GM21515 (cell line): ENCODE measurements around the gene MLLT3.
A peak's percentile ranks its signal among the peaks of the same experiment; 100 is the strongest.

Experiments used
- ATAC-seq: cut with Tn5 transposase; IDR thresholded peaks from one replicate; pipeline ENCODE4 v1.9.1; 2021; ENCODE audit not compliant: unreplicated experiment

MLLT3 gene

DNA sequence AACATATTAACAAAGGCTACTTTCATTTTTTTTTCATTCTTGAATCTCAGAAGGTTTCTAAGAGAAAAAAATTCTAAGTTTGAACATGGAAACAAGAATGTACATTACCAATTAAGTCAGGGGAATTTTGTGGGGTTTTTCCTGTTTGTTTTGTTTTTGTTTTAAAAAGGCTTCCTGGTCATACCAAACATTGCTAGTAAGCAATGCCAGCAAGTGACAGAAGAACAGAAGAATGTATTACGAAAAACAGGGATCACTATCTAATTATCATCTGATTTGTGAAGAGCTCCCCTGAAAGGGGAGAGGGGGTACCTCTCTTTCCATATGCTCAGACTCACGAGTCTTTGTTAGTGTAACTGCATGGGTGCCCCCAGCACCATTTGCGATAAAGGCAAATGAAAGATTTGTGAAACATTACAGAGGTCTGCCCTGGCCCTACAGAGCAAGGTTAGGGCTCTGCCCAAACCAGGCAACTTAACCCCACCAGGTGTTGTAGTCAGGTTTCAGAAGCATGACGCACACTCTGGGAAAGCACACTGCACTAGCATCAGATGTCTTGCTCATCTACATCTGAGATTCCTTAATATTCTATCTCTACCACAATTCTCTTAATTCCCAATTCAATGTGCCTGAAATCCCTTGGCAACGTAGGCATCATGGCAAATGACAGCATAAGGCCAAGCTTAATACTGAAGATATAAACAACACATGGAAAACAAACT, 268.2 kb downstream of the MLLT3 start:
- ATAC-seq, result no peak

DNA sequence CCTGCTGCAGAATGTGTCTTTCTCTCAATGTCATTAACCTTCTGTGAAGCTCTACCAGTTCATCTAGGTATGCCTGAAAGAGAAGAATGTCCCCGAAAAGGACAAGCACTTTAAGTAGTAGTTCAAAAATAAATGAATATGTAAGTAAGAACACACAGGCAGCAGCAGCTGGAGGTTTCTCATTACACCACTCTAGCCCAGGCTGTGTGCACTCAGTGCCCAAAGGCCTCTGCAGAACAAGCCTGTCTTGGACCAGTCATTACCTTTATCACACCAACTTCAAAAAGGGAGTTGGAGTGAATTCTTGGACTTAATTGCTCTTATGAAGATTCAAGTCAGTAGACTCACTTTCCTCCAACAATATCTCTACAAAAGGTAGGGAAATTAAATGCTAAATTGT, 268.8 kb downstream of the MLLT3 start:
- ATAC-seq, result peak; percentile 45

DNA sequence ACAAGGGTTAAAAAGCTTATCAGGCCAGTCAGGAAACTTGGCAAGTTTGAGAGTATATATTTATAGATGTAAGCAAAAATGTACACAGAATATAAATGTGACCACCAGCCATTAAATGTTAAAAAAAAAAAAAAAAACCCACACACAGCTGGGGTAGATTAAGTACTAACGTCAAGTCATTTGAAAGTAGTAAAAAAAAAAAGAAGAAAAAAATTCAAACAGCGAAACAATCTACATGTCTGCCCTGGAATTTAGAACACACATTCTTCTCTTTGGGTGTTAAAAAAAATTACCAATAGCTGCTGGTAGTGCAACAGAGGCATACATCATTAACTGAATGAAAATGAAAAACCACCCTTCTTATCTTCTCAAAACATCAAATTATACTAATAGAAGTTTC, 269.7 kb downstream of the MLLT3 start:
- ATAC-seq, result no peak

DNA sequence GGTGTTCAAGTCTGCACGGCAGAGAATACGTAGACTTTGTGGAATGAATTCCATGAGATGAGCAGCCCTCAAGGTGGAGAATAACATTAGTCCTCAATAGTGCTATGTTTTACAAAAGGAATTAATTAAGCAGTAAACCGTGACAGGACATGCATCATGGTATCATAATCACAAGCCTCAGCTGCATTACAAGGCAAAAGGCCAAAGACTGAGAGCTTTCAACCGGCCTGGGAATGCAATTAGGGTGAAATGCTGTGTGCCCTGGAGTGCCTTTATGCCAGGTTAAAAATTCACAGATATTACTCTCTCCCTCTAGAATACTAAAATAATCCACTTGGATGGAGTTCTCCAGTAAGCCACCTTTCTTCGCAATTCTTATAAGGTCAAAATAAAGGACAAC, 270.6 kb downstream of the MLLT3 start:
- ATAC-seq, result no peak

DNA sequence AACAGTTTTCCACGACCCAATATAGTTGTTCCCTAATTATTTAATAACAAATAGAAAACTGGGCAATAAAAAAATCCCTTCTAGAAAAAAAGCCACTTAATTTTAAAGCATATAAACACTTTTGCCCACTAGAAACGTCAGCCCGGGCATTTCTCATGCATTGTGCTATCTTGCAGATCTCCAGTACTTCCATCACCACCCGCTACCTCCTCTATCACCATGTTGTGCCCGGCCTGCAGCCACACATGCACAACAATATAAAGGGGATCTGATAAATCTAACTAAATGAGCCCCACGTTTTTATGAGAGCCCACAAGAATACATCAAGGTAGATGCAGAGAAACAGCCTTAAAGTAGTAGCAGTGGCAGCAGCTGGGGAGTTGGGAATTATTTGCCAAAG, 272.7 kb downstream of the MLLT3 start:
- no peak for ATAC-seq

GRCh38 chr9:20343325-20343724, 279.0 kb downstream of the MLLT3 start:
- no peak for ATAC-seq

DNA sequence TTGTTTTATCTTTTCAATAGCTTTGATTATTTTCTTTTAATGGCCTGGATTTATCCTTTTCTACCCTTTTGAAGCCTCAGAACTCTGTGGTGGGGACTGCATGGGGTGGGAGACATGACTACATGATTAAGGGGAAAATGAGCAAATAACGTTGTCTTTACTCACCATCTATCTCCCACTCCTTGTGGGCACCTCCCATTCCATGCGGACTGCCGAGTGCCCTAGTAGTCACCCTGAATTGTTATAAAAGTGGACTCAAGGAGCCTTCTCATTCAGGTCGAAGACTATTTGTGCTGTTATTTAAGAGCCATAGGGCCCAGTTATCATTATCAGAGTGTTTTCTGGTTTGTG, 281.8 kb downstream of the MLLT3 start:
- no peak for ATAC-seq

DNA sequence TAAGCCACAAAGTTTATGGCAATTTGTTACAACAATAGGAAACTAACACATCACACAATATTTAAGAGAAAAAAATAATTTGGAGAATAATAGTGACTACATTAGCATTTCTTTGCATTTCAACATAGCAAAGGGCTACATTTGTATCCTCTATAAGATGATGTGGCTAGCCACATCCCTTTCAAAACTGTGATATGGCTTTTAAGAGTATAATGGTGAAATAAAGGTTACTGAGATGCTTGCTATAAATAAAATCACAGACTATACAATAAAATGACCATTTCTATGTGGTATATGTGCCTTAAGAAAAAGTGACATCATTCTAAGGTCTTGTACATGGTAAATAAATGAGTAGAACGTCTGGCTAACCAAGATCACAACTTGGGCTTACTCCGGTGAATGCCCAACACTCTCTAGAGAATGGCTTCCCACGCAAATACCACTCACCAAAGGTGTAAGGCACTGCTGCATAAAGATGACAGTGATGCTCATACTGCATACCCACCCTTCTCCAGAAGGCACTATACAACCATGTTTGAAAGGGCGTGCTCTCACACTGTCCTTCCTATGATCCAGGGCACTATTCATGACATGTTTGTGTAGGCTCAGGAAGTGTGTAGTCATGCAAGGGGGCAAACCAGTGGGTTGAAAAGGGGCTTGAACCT, 286.5 kb downstream of the MLLT3 start:
- ATAC-seq, result no peak

DNA sequence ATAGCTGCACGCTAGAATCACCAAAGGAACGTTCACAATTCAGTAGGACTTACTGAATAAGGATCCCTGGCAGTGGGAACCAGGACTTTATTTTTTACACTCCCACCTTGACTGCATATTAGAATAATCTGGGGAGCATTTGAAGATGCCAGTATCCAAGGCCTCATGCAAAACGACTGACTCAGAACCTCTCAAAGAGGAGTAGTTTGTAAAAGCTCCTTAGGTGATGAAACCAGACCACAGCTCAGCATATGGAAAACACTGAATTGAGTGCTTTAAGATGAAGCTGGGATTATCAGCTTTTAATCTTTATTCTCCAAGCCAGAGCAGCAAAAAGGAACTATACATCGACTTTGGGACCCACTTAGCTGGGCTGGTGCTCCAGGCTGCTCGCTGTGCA, 288.3 kb downstream of the MLLT3 start:
- no peak for ATAC-seq

- no peak for ATAC-seq
Observed at GRCh38 chr9:20331095-20331685, 291.1 kb downstream of the MLLT3 start.

DNA sequence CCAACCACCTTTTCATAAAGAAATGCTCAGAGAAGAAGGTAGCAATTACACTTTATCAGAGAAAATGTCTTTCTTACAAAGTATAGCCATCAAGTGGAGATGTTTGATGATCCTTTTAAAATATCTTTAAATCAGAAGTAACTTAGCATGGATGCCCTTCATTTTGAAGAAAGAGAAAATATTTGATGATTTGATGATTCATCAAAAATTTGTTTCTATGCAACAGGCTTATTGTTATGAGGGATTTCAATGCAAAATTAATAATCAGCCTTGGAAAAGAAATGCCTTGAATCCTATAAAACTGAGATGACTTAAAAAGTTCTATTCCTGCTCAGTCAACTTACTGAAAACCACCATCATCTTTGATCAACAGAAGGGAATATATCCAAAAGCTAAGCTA, 291.6 kb downstream of the MLLT3 start:
- no peak for ATAC-seq

- no peak for ATAC-seq
Observed at GRCh38 chr9:20326516-20326915, 295.8 kb downstream of the MLLT3 start.

GRCh38 chr9:20325008-20325407, 297.3 kb downstream of the MLLT3 start:
- no peak for ATAC-seq

DNA sequence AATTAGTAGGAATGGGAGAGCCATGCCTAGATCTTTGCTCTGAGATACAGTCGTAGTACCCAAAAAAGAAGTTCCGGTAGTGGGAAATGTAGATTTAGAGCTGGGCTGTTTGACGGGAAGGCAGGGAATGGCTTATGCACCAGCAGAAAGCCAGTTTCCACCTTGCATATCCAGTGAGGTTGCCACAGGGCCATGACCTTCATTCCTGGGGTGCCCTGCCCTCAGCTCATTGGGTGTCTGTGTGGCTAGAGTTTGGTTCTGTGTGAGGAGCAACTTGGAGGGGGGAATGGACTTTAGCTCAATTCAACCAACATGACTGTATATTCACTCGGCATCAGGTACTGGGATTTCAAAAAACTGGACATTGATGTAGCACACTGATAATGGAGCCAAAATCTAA, 300.1 kb downstream of the MLLT3 start:
- no peak for ATAC-seq

GRCh38 chr9:20321423-20322082, 300.7 kb downstream of the MLLT3 start:
- no peak for ATAC-seq

- ATAC-seq, result no peak
Observed at GRCh38 chr9:20320921-20321320, 301.4 kb downstream of the MLLT3 start.

DNA sequence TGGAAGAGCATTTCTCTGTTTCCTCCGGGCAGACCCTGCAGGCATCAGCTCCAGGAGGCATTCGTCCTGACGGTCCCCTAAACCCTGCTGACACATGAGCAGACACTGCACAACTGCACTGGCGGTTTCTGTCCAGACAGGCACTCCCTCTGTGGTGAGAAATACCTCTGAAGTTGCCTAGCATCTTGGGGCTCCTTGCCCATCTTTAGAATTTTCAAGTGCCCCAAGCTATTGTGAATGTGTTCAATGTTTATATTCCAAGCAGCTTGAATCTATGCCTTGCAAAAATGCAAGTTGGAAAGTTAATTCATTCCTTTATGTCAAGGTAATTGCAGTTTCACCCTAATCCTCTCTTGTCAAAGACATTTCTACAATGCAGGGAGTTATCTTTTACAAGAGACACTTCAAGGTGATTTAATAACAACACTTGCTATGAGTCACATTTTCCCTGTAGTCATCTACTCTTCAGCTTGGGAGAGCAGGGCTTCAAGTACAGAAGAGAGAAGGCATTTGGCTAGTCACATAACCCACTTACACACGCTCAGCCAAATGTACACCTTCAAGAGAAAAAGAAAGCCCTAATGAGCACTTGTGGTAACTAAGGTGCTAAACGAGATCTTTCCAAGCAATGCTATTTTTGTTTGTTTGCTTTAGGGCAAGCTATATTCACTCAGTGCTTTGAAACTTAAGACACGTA, 302.5 kb downstream of the MLLT3 start:
- no peak for ATAC-seq

- no peak for ATAC-seq
Observed at GRCh38 chr9:20319241-20319640, 303.1 kb downstream of the MLLT3 start.

DNA sequence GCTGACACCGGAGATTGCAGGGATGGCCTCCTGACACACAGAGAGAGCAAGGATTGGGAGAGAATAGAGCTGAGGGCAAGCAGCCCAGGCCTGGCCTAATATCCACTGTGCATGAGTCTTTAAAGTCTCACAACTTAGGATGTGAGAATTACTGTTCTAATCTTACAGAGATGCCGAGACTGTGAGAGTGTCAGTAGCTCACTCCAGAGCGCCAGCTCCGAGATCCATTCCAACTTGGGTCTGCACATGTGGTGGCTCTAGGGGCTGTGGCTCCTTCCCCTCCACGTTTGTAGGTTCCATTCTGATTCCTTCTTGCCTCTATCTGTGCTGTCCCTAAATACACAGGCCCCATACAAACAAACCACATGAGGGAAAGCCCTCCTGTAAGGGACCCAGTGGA, 304.6 kb downstream of the MLLT3 start:
- ATAC-seq, result no peak

DNA sequence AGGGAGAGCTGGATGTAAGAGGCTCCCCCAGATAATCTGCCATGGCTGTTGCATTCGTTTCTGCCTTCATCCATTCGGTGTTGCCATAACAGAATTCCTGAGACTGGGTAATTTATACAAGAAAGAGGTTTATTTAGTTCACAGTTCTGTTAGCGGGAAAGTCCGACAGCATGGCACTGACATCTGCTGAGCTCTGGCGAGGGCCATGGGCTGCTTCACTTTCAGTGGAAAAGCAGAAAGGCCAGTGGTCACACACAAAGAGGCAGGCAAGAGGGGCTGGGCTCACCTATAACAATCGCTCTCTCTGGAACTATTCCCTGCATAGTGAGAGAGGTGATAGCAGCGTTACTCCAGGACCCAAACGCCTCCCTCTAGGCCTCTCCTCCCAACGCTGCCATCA, 305.9 kb downstream of the MLLT3 start:
- ATAC-seq, result no peak

DNA sequence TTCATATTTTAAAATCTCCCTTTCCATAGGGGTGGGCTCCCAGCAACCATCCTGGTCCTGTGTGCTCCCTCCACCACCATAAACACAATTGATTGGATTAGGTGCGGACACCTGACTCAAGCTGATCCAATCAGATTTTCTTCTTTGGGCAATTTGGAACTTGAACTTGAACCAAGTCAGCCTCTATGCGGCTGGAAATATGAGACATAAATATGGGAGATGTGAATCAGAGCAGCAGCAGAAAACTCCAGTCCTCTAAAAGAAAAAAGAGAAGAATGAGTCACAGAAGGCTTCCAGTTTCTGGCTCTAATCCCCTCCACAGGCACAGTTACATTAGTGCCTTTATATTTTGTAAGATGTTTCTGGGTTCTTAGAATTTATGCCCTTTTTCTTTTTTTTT, 306.6 kb downstream of the MLLT3 start:
- no peak for ATAC-seq
